SW 1271 (cell line): Measurements from ENCODE around the gene INTU.
"Not testable (repeated sequence)": the region's sequence is repeated elsewhere in the genome, so short reads cannot be mapped to it uniquely, and the experiment has no call there.

ENCODE experiments used
- DNase-seq, 2 experiments: peaks; one replicate each; lab custom pipeline; 2025; lab: John Stamatoyannopoulos, UW

The INTU gene

DNA sequence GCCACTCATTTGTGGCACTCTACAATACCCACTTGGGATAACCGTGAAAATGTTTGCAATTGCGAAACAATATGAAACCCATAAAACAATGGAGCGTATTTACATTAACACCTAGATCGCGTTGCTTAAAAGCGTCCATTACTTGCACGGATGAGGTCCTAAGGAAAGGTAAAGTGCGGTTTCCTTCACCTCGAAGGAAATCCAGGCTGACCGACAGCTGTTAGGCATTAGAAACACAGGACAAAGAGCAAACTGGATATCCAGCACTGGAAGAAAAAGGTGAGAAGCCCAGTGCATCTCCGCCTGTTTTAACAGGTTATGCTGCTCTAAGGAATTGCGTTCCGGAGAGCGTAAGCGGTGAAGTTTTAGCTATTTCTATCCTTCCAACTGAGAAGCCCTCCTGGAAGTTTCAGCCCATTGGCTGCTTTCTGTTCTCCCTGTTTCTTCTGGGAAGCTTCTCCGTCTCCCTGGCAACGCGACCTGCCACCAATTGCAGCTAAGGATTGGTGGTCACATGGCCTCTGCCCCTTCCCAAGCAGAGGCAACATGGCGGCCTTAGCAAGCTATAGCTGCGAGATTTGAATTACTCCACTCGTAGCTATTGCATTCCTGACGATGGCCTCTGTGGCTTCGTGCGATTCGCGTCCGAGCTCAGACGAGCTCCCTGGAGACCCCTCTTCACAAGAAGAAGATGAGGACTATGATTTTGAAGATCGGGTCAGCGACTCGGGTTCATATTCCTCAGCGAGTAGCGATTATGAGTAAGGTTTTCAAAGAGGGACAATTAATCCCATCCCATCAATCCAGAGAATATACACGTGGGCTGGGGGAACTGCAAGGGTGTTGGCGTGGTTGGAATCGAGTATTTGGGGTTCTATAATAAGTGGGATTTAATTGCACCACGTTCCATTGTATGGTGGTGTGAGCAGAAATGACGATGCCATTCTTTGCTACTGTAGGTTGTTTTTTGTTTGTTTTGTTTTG, at the start of gene INTU:
Gene INTU (plus strand): TSS at position 538 of the 984 bp plus-strand sequence. CDS start 78 bp downstream, at position 616.
- DNase-seq = peak; percentile 60 to 89

DNA sequence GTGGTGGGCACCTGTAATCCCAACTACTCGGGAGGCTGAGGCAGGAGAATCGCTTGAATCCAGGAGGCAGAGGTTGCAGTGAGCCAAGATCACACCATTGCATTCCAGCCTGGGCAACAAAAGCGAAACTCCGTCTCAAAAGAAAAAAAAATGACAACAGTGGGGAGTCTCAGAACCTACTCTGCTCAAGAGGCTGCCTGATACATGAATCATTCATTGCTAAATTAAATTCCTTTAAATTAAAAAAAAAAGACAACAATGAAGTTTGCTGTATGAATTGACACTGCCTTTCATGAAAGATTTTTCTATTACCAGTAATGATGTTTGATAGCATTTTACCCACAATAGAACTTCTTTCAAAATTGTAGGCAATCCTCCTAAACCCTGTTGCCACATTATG, 46.3 kb upstream of the INTU start:
- not testable (repeated sequence) for DNase-seq

DNA sequence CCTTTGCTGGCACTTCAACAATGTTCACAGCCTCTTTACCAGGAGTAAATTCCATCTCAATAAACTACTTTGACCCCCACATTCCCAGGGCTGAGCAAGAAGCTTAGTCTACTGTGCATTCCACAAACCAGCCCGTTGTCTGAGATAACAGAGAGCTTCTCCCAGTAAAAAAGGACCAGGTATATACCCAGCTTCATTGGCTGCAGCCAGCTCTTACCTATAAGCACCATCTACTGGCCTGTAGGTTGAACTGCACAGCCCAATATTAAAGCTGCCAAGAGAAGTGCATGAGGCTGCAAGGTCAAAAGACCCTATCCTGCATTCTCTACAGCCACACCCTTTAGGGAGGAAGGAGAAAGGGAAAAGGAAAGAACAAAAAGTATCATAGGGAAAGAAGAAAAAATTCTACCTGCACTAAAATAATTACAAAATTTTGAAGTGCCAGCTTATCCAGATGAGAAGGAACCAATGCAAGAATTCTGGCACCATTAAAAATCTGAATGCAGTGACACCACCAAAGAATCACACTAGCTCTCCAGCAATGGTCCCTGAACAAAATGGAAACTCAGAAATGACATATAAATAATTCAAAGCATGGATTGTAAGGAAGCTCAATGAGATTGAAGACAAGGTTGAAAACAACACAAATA, 45.7 kb upstream of the INTU start:
- DNase-seq = peak in 1 of 2 experiments; percentile 3

DNA sequence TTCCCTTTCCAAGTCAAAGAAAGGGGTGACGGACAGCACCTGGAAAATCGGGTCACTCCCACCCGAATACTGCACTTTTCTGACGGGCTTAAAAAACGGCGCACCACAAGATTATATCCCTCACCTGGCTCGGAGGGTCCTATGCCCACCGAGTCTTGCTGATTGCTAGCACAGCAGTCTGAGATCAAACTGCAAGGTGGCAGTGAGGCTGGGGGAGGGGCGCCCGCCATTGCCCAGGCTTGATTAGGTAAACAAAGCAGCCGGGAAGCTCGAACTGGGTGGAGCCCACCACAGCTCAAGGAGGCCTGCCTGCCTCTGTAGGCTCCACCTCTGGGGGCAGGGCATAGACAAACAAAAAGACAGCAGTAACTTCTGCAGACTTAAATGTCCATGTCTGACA, 43.6 kb upstream of the INTU start:
- DNase-seq = not testable (repeated sequence)

DNA sequence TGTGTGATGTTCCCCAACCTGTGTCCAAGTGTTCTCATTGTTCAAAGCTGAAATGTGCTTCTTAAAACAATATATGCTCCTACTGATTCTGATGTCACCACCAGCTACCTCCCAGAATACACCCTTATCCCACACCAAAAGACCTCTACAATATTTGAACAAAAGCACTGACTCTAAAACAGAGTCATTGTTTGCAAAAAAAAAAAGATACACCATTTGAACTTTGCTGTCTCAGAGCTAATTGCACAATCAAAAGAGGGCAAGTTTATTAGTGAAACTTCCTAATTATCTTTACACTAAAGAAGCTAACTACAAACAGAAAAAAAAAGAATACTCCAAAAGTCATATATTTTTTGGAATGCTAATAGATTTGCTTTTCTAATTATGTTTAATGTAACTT, 34.1 kb upstream of the INTU start:
- no peak for DNase-seq

DNA sequence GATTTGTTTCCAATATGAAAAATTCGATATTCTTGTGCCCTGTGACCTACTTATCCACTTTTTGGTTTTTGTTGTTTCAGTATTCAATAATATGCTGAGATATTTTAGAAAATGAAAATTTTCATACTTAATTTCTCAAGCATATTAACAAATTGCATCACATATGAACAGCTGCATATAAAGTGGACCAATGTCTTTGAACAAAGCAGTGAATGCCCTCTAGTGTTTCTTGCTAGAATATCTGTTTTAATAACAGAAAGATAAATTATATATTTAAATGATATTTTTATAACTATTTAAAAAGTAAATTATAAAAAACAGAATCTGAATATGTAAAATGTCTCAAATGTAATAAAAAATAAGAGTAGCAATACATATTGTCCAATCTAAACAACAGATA, 31.7 kb upstream of the INTU start:
- peak in 1 of 2 experiments; percentile 18 for DNase-seq

DNA sequence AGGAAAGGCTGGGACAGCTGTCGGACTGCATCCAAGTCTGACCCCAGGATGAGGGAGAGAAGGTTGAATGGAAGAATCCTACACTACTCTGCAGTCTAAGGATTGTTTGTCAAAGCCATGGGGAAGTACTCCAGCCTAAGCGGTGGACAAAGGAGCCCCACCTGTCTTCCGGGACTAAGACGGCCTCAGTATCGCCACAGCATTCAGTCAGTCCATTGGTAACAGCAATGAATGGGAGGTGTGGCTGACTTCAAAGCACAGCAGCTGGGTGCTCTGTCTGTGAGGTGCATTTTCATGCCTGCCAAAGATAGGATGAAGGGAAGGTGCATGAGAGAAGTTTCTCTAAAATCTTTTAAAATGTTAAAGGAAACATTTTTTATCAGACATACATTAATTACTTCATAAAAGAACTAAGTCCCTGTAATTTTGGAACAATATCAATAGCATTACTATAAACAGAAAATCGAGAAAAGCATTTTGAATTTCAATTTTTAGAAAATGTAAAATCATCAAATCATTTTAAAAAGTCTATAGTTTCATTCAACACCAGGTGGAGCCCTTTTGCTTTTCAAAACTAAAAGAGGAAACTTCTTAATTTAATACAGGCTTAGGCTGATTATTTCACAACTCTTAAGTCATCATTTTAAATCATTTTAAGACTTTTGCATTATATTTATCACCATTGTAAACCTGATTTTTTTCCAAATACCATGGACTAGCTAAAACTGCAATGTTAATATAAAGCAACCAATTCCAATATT, 27.6 kb upstream of the INTU start:
- DNase-seq = peak in 1 of 2 experiments; percentile 19

DNA sequence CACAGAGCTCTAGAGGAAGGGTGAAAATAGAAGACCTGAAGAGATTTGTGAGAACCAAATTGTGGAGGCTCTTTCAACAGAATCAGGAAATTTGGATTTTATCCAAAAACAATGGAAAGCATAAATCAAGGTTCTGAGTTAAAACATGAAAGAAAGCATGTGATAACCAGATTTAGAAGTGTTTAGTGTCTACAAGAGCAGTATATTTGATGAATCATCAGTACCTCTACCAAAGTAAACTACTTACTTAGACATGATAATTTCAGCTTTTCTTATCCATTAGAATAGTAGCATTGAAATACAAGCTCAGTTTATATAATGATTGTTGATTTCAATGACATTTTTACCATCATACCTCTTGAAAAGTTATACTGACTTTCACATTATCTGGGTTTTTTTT, 25.9 kb upstream of the INTU start:
- no peak for DNase-seq

DNA sequence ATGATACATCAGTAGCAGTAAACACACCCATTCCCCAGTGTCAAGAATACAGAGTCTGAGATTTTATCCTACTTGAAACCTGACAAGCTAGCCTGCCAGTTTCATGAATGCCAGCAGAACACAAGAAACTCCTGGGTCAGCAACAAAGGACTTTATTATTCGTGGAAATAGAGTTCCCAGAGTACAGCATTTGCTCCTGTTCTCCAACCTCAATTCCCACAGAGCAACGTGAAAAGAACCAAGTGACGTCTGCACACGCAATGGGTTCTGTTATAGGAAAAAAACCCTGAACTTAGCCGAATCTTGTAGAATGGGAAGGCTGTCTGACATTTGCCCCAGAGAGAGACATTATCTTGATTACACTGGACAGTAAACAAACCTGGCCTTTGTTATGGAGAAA, 23.3 kb upstream of the INTU start:
- DNase-seq = no peak

DNA sequence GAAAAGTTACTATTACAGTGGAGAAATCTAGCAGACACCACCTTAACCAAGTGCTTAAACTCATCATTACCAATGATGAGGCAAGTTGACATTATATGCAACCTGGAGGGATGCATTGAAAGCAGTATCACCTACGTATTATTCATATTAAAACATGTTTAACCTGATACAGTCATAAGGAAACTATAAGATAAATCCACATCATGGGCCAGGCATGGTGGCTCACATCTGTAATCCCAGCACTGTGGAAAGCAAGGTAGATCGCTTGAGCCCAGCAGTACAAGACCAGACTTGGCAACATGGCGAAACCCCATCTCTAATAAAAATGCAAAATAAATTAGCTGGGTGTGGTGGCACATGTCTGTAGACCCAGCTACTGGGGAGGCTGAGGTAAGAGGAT, 22.3 kb upstream of the INTU start:
- no peak for DNase-seq

DNA sequence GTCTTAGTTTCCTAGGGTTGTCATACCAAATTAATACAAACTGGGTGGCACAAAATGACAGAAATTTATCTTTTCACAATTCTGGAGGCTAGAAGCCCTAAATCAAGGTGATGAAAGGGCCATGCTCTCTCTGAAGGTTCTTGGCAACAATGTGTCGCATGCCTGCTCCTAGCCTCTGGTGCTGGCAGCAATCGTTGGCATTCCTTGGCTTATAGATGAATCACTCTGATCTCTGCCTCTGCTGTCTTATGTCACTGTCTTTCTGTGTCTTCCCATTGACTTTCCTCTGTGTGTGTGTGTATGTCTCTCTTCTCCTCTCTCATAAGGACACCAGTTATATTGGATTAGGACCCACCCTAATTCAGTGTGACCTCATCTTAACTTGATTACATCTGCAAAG, 15.9 kb upstream of the INTU start:
- no peak for DNase-seq

DNA sequence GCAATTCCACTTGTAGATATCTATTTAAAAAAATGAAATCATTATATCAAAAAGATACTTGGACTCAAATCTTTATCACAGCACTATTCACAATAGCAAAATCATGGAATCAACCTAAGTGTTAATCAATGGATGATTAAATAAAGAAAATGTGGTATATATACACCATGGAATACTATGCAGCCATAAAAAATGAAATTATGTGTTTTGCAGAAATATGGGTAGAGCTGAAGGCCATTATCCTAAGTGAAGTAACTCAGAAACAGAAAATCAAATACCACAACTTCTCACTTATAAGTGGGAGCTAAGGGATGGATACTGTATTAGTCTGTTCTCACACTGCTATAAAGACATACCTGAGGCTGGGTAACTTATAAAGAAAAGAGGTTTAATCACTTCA, 14.3 kb upstream of the INTU start:
- no peak for DNase-seq

DNA sequence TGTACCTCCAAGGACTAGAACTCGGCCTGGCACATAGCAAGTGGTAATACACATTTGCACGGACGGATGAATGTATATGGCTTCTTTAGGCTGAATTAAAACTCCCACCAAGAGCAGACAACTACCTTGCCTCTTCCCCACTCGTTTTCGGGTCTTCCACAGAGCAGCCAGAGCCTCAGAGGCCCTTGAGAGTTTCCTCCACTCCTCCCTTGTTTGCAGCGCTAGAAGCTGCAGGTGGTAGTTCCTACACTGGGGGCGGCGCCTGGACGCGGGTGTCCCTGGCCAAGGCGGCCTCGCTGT, 10.2 kb upstream of the INTU start:
- DNase-seq = no peak

DNA sequence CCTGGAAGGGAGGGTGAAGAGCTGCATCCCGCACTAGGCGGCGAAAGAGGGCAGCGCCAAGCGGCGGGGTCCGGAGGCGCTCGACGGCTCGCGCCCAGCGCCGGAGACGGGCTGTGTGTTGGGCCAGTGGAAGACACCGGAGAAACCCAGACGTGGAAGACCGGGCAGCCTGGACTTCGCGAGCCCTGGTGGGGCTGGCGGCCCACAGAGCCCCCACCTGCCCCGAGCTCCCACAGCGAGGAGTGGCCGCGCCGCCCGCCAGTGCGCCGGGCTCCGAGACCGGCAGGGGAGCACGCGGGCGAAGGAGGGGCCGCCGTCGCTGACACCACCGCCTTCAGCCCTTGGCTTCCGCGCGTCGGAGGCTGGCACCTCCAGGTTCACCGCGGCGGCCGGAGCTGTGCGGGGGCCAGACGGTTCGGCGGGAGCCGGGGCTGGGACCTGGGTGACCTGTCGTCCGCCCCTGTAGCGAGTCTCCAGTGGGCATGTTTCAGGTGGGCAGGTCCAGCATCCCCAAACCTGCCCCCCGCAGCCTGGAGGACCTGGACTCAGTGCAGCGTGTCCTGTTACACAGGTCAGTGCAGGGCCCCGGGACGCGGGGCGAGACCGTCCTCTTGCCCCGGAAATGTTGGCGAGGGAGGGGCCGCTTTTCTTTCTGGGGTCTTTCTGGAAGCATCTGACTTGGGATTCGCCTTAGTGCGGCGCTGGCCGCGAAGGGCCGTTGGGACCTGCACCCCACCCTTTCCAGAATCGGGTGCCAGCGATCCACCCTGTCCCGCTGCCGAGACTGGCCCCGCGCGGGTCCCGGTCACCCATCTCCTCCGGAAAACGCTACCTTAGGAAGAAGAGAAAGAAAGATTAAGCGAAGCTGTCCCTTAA, 9.6 kb upstream of the INTU start:
- DNase-seq = no peak

DNA sequence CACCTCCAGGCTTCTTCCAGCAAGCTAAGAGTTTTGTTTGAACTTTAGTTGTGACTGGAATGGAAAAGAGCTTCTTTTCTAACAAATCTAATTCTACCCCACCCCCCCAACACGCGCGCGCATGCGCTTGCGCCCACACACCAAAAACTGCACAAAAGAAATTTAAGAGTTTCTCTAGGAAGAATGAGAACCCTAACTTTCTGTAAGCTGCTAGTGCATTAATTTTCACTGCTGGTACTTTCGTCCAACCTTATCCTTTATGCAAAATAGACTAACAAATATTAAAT, 9.0 kb upstream of the INTU start:
- no peak for DNase-seq

DNA sequence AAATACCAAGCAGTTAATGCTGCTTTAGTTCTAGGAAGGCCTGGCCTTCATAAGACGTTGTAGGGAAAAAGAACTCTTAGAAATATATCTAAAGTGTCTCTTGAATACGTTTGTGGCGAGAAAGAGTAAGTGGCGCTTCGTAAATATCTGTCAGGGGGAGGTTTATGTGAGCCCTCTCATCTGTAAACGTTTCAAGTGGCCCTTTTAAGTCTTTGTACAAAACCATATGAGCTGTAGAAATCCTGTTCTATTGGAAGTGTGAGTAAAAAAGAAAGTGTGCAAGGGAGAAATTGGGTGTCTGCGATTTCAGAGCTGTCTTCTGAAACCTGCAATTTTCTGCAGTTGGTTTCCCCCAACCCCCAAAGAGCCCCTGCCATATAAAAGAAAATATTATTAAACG, 8.6 kb upstream of the INTU start:
- DNase-seq = no peak

DNA sequence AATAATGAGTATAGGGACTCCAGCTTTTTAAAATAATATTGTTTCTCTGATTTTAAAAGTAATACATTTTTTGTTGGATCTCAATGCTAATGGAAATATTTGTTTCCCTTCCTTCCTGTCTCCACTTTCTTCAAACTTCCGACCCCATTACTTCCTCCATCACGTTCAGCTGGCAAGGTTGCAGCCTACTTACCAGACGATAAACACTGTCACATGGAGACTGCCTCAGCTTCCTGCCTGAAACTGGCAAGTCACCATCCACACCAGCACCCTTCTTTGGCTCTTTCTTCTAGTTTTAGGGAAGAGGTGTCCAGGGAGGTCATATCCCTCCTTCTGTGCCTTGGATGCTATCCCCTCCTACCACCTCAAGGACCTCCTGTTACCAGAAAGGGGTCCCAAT, 3.4 kb upstream of the INTU start:
- DNase-seq = no peak

DNA sequence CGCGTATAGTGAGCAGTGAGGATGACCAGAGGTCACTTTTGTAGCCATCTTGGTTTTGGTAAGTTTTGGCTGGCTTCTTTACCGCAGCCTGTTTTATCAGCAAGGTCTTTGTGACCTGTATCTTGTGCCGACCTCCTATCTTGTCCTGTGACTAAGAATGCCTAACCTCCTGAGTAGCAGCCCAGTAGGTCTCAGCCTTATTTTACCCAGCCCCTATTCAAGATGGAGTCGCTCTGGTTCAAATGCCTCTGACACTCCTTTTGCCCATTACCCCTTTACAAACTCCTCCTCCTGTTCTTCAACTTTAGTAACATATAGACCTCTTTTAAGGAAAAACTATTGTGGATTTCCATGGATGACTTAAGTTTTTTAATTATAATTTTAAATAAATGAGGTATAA, 2.6 kb upstream of the INTU start:
- no peak for DNase-seq

DNA sequence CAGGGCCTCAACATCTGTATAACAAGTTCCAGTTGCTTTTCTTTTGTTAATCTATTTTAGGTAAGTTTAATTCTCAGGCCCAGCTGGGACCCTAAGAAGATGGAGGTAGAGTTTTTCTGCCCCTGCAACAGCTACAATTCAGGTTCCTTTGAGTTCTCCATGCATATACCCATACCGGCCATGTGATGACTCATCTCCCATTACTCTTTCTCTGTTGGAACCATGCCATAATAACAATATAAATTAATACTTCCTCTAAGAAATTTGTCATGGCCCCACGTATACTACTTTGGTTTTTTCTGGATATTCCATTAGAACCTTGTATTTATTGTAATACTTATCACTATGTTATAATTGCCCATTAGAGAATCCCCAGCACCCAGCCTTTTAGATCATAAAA, 1.3 kb upstream of the INTU start:
- no peak for DNase-seq

DNA sequence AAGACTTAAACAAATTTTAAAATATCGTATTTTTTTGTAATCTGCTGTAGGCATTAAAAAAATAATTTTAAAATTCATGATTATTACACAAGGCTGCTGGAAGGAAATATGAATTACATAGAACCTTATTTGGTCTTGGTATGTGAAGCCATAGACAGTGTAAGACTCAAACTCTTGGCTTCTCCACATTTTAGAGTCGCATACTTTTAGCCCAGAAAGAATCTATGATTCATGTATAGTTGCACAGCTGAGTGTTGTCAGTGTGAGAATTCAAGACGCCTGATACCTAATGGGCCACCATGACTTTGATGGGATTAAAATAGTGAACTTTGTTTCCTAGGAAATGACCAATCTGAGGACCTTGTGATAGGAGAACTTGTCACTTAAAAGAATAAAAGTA, 1.4 kb downstream of the INTU start:
- DNase-seq = no peak

DNA sequence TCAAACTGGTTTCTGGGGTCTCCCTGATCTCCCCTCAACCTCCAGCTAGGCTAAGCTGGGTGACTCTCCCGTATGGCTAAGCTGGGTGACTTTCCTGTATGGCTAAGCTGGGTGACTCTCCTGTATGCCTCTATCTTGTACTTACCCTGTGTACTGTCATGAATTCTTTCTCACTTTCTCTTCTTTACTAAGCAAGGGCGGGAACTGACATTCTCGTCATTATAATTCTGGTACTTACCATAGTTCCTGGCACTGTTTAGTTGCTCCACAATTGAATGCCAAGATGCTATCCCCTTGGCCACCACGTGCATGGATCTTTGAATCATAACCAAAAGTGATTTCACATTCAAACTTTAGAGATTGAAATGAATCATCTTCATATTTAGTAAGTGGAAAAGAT, 8.8 kb downstream of the INTU start:
- no peak for DNase-seq

DNA sequence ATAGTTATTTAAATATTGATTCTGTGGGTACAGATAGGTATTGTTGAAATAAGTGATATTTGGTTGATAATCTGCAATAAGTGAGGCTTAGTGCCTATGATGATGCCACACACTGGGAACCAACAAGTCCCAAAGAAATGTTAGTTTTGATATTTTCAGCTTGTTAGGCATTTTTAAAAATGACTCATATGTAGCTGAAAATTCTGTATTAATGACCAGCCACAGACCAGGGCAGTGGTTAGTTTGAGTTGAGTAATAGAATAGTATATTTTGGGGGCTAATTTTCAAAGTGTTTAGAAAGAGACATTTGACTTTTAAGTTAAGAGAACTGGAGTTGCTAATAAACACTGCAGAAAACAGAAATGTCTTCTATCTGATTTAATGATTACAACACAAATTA, 9.4 kb downstream of the INTU start:
- DNase-seq = no peak
